Naive B cell (primary cell): Measurements from ENCODE around the gene AOX1. TPM values are rescaled to one million over a fixed set of nuclear protein-coding genes. Genes with fewer than 3 reads are reported as not detected.
"Not testable (repeated sequence)": the region's sequence is repeated elsewhere in the genome, so short reads cannot be mapped to it uniquely, and the experiment has no call there.

ENCODE experiments used
- ATAC-seq, 2 donors: fragments of 150-1000 bp; cut with Tn5 transposase; 2 replicates each; pipeline ENCODE4 v1.10.0; 2021; ENCODE audit warnings: low read depth in 2 of 2, mild to moderate bottlenecking in 2 of 2, moderate library complexity in 2 of 2
- DNase-seq: peaks from one replicate; pipeline ENCODE4 v3.0.0; 2022
- H3K27ac Mint-ChIP-seq, 6 donors: one replicate each; pipeline ENCODE4 v1.8.0; 2020 to 2022; ENCODE audit warnings: mild to moderate bottlenecking in 6 of 6, mixed read lengths in 6 of 6, moderate library complexity in 5 of 6, inconsistent platforms in 2 of 6
- H3K27me3 Mint-ChIP-seq, 3 donors: one replicate each; pipeline ENCODE4 v1.8.0; 2021 to 2022; ENCODE audit warnings: mixed read lengths in 3 of 3, mild to moderate bottlenecking in 1 of 3
- H3K36me3 Mint-ChIP-seq, 2 donors: one replicate each; pipeline ENCODE4 v1.8.0; 2020 to 2022; ENCODE audit warnings: mixed read lengths in 2 of 2, inconsistent platforms in 1 of 2, mild to moderate bottlenecking in 1 of 2
- H3K4me1 Mint-ChIP-seq, 3 donors: one replicate each; pipeline ENCODE4 v1.8.0; 2020 to 2022; ENCODE audit warnings: mixed read lengths in 3 of 3, inconsistent platforms in 1 of 3, mild to moderate bottlenecking in 1 of 3, moderate library complexity in 1 of 3
- H3K4me3 Mint-ChIP-seq, 8 donors: one replicate each; pipeline ENCODE4 v1.8.0; 2020 to 2022; ENCODE audit warnings: mild to moderate bottlenecking in 8 of 8, mixed read lengths in 8 of 8, moderate library complexity in 8 of 8, inconsistent platforms in 2 of 8
- H3K9me3 Mint-ChIP-seq, 7 donors: one replicate each; pipeline ENCODE4 v1.8.0; 2020 to 2022; ENCODE audit warnings: mixed read lengths in 7 of 7, mild to moderate bottlenecking in 5 of 7, inconsistent platforms in 2 of 7, moderate library complexity in 1 of 7
- polyA plus RNA-seq, 6 donors: library from polyadenylated mRNA; unstranded; fragments of 300-500 nt; fragmentation: Illumina TruSeq; gene quantifications; one replicate each; pipeline ENCODE4 v1.2.3, GENCODE V29; 2021; ENCODE audit warnings: low read depth in 6 of 6

The AOX1 gene
- under 1 TPM in 1 of 6 donors, not detected in 5; 0.45 TPM for polyA plus RNA-seq

- DNase-seq = peak; percentile 14
- H3K4me1 Mint-ChIP-seq = peaks cover 11 to 14% (median 12%) of the 10 kb centered on the region in 3 donors
- H3K9me3 Mint-ChIP-seq = peaks cover 0 to 2% (median 0%) of the 10 kb centered on the region in 7 donors
- ATAC-seq = peak; percentile 64 to 73
- H3K4me3 Mint-ChIP-seq = peak within 1 kb of the TSS; percentile 82 to 94 (median 90)
- H3K27me3 Mint-ChIP-seq = peaks cover 17 to 36% (median 25%) of the 10 kb centered on the region in 3 donors
- H3K36me3 Mint-ChIP-seq = peaks cover 0 to 15% of the 10 kb centered on the region in 2 donors
- H3K27ac Mint-ChIP-seq = peak within 1 kb of the TSS in 5 of 6 donors; percentile 29 to 77 (median 53)
Observed at GRCh38 chr2:200585730-200586643, at the start of gene AOX1. Gene AOX1, plus strand, starts transcription at chr2:200586014. Its CDS starts 95 bp downstream, at chr2:200586109.

GRCh38 chr2:200538139-200538538 lies 47.7 kb upstream of the AOX1 start:
- DNase-seq (no peak), ATAC-seq (no peak)
- no peak overlapping the region for H3K4me3 Mint-ChIP-seq
- no peaks in the 10 kb centered on the region for H3K27me3 Mint-ChIP-seq
- peaks cover 0 to 5% (median 4%) of the 10 kb centered on the region in 7 donors for H3K9me3 Mint-ChIP-seq
- H3K36me3 Mint-ChIP-seq = peaks cover 20 to 24% of the 10 kb centered on the region in 2 donors
- H3K4me1 Mint-ChIP-seq = no peaks in the 10 kb centered on the region
- no peak overlapping the region for H3K27ac Mint-ChIP-seq

GRCh38 chr2:200540793-200541192 lies 45.0 kb upstream of the AOX1 start:
- DNase-seq (no peak), ATAC-seq (no peak)
- H3K27ac Mint-ChIP-seq = no peak overlapping the region
- H3K9me3 Mint-ChIP-seq = peaks cover 0 to 5% (median 4%) of the 10 kb centered on the region in 7 donors
- H3K27me3 Mint-ChIP-seq = no peaks in the 10 kb centered on the region
- H3K4me1 Mint-ChIP-seq = no peaks in the 10 kb centered on the region
- H3K36me3 Mint-ChIP-seq = peaks cover 20 to 34% of the 10 kb centered on the region in 2 donors
- H3K4me3 Mint-ChIP-seq = no peak overlapping the region

- DNase-seq, H3K4me1 Mint-ChIP-seq, H3K27me3 Mint-ChIP-seq, ATAC-seq, H3K9me3 Mint-ChIP-seq, H3K36me3 Mint-ChIP-seq, H3K4me3 Mint-ChIP-seq, H3K27ac Mint-ChIP-seq: not testable (repeated sequence)
Observed at GRCh38 chr2:200566596-200566995, 19.2 kb upstream of the AOX1 start.

- H3K4me1 Mint-ChIP-seq = no peaks in the 10 kb centered on the region
- no peak for ATAC-seq
- no peak overlapping the region for H3K27ac Mint-ChIP-seq
- no peak overlapping the region for H3K4me3 Mint-ChIP-seq
- H3K27me3 Mint-ChIP-seq = no peaks in the 10 kb centered on the region
- no peak for DNase-seq
- peaks cover 0 to 6% of the 10 kb centered on the region in 2 donors for H3K36me3 Mint-ChIP-seq
- H3K9me3 Mint-ChIP-seq = peaks cover 0 to 2% (median 0%) of the 10 kb centered on the region in 7 donors
Observed at GRCh38 chr2:200567932-200568331, 17.9 kb upstream of the AOX1 start.

- DNase-seq = peak; percentile 5
- Mint-ChIP-seq H3K27ac (peak overlapping the region in 1 of 6 donors; percentile 80), H3K36me3 (peaks cover 0 to 4% of the 10 kb centered on the region in 2 donors), H3K27me3 (no peaks in the 10 kb centered on the region), H3K9me3 (no peaks in the 10 kb centered on the region), H3K4me3 (no peak overlapping the region), H3K4me1 (no peaks in the 10 kb centered on the region)
- no peak for ATAC-seq
Observed at GRCh38 chr2:200575957-200576356, 9.9 kb upstream of the AOX1 start.

GRCh38 chr2:200577027-200577426 lies 8.8 kb upstream of the AOX1 start:
- H3K27ac Mint-ChIP-seq = peak overlapping the region in 2 of 6 donors; percentile 11 to 55
- H3K36me3 Mint-ChIP-seq = peaks cover 0 to 4% of the 10 kb centered on the region in 2 donors
- H3K27me3 Mint-ChIP-seq = no peaks in the 10 kb centered on the region
- no peaks in the 10 kb centered on the region for H3K4me1 Mint-ChIP-seq
- ATAC-seq (no peak), DNase-seq (no peak)
- H3K9me3 Mint-ChIP-seq = no peaks in the 10 kb centered on the region
- H3K4me3 Mint-ChIP-seq = no peak overlapping the region

- Mint-ChIP-seq H3K4me3 (no peak overlapping the region), H3K27me3 (peaks cover 8 to 9% (median 8%) of the 10 kb centered on the region in 3 donors), H3K9me3 (no peaks in the 10 kb centered on the region), H3K27ac (no peak overlapping the region), H3K4me1 (no peaks in the 10 kb centered on the region), H3K36me3 (peaks cover 0 to 12% of the 10 kb centered on the region in 2 donors)
- ATAC-seq = peak; percentile 50 to 53
- DNase-seq = no peak
Observed at GRCh38 chr2:200578778-200579177, 7.0 kb upstream of the AOX1 start.

- peaks cover 11 to 14% (median 12%) of the 10 kb centered on the region in 3 donors for H3K4me1 Mint-ChIP-seq
- H3K27me3 Mint-ChIP-seq = peaks cover 17 to 27% (median 17%) of the 10 kb centered on the region in 3 donors
- no peak overlapping the region for H3K27ac Mint-ChIP-seq
- peak overlapping the region in 5 of 8 donors; percentile 27 to 84 (median 42) for H3K4me3 Mint-ChIP-seq
- no peaks in the 10 kb centered on the region for H3K9me3 Mint-ChIP-seq
- DNase-seq (no peak), ATAC-seq (no peak)
- peaks cover 0 to 15% of the 10 kb centered on the region in 2 donors for H3K36me3 Mint-ChIP-seq
Observed at GRCh38 chr2:200584639-200585038, 1.2 kb upstream of the AOX1 start.

- H3K27me3 Mint-ChIP-seq = peaks cover 17 to 29% (median 19%) of the 10 kb centered on the region in 3 donors
Observed at GRCh38 chr2:200585340-200585729, 479 bp upstream of the AOX1 start.

GRCh38 chr2:200586644-200586975 lies 796 bp downstream of the AOX1 start:
- Mint-ChIP-seq H3K27ac (peak overlapping the region in 2 of 6 donors; percentile 48 to 53), H3K9me3 (peaks cover 0 to 2% (median 0%) of the 10 kb centered on the region in 7 donors)
- no peak for ATAC-seq

More at GRCh38 chr2:200585340-200585729, 479 bp upstream of the AOX1 start:
- no peak overlapping the region for H3K27ac Mint-ChIP-seq
- no peaks in the 10 kb centered on the region for H3K9me3 Mint-ChIP-seq
- H3K4me3 Mint-ChIP-seq = peak overlapping the region; percentile 82 to 94 (median 90)
- peaks cover 11 to 14% (median 12%) of the 10 kb centered on the region in 3 donors for H3K4me1 Mint-ChIP-seq
- no peak for ATAC-seq
- no peak for DNase-seq
- peaks cover 0 to 15% of the 10 kb centered on the region in 2 donors for H3K36me3 Mint-ChIP-seq

GRCh38 chr2:200587007-200587616 lies 1.3 kb downstream of the AOX1 start:
- Mint-ChIP-seq H3K4me1 (peaks cover 11 to 14% (median 12%) of the 10 kb centered on the region in 3 donors), H3K36me3 (peaks cover 0 to 15% of the 10 kb centered on the region in 2 donors), H3K27me3 (peaks cover 21 to 42% (median 27%) of the 10 kb centered on the region in 3 donors), H3K27ac (no peak overlapping the region), H3K9me3 (peaks cover 0 to 2% (median 0%) of the 10 kb centered on the region in 7 donors), H3K4me3 (peak overlapping the region in 7 of 8 donors; percentile 31 to 92 (median 48))
- DNase-seq (no peak), ATAC-seq (no peak)

More at GRCh38 chr2:200586644-200586975, 796 bp downstream of the AOX1 start:
- Mint-ChIP-seq H3K36me3 (peaks cover 0 to 15% of the 10 kb centered on the region in 2 donors), H3K4me1 (peaks cover 11 to 14% (median 12%) of the 10 kb centered on the region in 3 donors), H3K27me3 (peaks cover 18 to 39% (median 27%) of the 10 kb centered on the region in 3 donors), H3K4me3 (peak overlapping the region; percentile 82 to 94 (median 90))
- no peak for DNase-seq

GRCh38 chr2:200588076-200588678 lies 2.4 kb downstream of the AOX1 start:
- H3K9me3 Mint-ChIP-seq = peaks cover 0 to 2% (median 0%) of the 10 kb centered on the region in 7 donors

More at GRCh38 chr2:200588076-200588678, 2.4 kb downstream of the AOX1 start:
- Mint-ChIP-seq H3K4me1 (peaks cover 11 to 14% (median 12%) of the 10 kb centered on the region in 3 donors), H3K4me3 (no peak overlapping the region), H3K27me3 (peaks cover 13 to 33% (median 18%) of the 10 kb centered on the region in 3 donors), H3K27ac (no peak overlapping the region), H3K36me3 (peaks cover 0 to 13% of the 10 kb centered on the region in 2 donors)
- ATAC-seq (no peak), DNase-seq (no peak)
